ENCODE measurements around the gene WDR88. TPM values are rescaled to one million over a fixed set of nuclear protein-coding genes. Genes with fewer than 3 reads are reported as not detected.
A peak's percentile ranks its signal among the peaks of the same experiment; 100 is the strongest.
"Not testable (repeated sequence)": the region's sequence is repeated elsewhere in the genome, so short reads cannot be mapped to it uniquely, and the experiment has no call there.

The WDR88 gene
- total RNA-seq, 2 donors from 2014 or later = not detected

GRCh38 chr19:33139165-33139564 is 7.3 kb downstream of the WDR88 start:
- Mint-ChIP-seq H3K4me1 (ENCODE audit: low read depth) (peaks cover 6% of the 10 kb centered on the region), H3K27me3 (ENCODE audit: low read depth) (no peaks in the 10 kb centered on the region), H3K36me3 (ENCODE audit: insufficient read depth in 2 of 2) (no peaks in the 10 kb centered on the region), H3K9me3 (no peaks in the 10 kb centered on the region), H3K27ac (no peak overlapping the region), H3K4me3 (no peak overlapping the region)
- no peak for DNase-seq
- ATAC-seq (replicated peaks in 1 of 2) = no peak

GRCh38 chr19:33143897-33144405 is 12.0 kb downstream of the WDR88 start:
- Mint-ChIP-seq H3K36me3 (ENCODE audit: insufficient read depth in 2 of 2) (no peaks in the 10 kb centered on the region), H3K4me3 (no peak overlapping the region), H3K27ac (no peak overlapping the region), H3K4me1 (ENCODE audit: low read depth) (peaks cover 4% of the 10 kb centered on the region), H3K9me3 (no peaks in the 10 kb centered on the region), H3K27me3 (ENCODE audit: low read depth) (no peaks in the 10 kb centered on the region)
- DNase-seq (peak; percentile 61 to 75), ATAC-seq (replicated peaks in 1 of 2) (peak; percentile 95 to 99)

- no peak for DNase-seq
- Mint-ChIP-seq H3K27ac (no peak overlapping the region), H3K4me3 (no peak overlapping the region)
Measured at GRCh38 chr19:33146209-33146608, 14.3 kb downstream of the WDR88 start.

DNA sequence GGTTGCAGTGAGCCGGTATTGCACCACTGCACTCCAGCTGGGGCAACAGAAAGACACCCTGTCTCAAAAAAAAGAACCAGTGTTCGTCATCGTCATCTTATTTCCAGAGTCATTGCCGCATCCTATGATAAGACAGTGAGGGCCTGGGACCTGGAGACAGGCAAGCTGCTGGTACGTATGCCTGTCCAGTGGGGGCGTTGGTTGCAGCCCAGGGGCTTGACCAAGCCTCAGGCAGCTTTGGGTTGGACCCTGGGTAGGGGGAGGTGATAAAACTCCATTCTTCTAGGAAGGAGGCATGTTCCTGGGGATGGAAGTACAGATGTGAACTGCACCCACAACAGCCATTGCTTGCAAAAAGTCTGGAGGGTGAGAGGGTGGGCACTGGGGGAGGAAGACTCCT is 15.6 kb downstream of the WDR88 start:
- ATAC-seq (replicated peaks in 1 of 2) (no peak), DNase-seq (no peak)
- peaks cover 4% of the 10 kb centered on the region for H3K4me1 Mint-ChIP-seq (ENCODE audit: low read depth)
- H3K4me3 Mint-ChIP-seq = no peak overlapping the region
- H3K27me3 Mint-ChIP-seq (ENCODE audit: low read depth) = no peaks in the 10 kb centered on the region
- H3K9me3 Mint-ChIP-seq = no peaks in the 10 kb centered on the region
- no peaks in the 10 kb centered on the region for H3K36me3 Mint-ChIP-seq (ENCODE audit: insufficient read depth in 2 of 2)
- H3K27ac Mint-ChIP-seq = no peak overlapping the region

More at GRCh38 chr19:33146209-33146608, 14.3 kb downstream of the WDR88 start:
- Mint-ChIP-seq H3K9me3 (no peaks in the 10 kb centered on the region), H3K27me3 (ENCODE audit: low read depth) (no peaks in the 10 kb centered on the region), H3K36me3 (ENCODE audit: insufficient read depth in 2 of 2) (no peaks in the 10 kb centered on the region), H3K4me1 (ENCODE audit: low read depth) (peaks cover 4% of the 10 kb centered on the region)
- no peak for ATAC-seq (replicated peaks in 1 of 2)

GRCh38 chr19:33150852-33151518 is 19.1 kb downstream of the WDR88 start:
- no peaks in the 10 kb centered on the region for H3K36me3 Mint-ChIP-seq (ENCODE audit: insufficient read depth in 2 of 2)
- no peaks in the 10 kb centered on the region for H3K4me1 Mint-ChIP-seq (ENCODE audit: low read depth)
- H3K4me3 Mint-ChIP-seq = no peak overlapping the region
- DNase-seq (no peak), ATAC-seq (replicated peaks in 1 of 2) (no peak)
- no peaks in the 10 kb centered on the region for H3K27me3 Mint-ChIP-seq (ENCODE audit: low read depth)
- H3K9me3 Mint-ChIP-seq = no peaks in the 10 kb centered on the region
- no peak overlapping the region for H3K27ac Mint-ChIP-seq

DNA sequence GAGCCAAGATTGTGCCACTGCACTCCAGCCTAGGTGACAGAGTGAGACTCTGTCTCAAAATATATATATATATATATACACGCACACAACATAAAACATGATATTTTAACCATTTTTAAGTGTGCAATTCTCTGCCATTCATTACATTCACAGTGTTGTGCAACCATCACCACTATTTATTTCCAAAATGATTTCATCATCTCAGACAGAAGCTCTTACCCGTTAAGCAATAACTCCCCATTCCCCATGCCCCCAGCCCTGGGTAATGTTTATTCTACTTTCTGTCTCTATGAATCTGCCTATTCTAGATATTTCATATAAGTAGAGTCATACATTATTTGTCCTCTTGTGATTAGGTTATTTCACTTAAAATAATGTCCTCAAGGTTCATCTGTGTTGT is 20.3 kb downstream of the WDR88 start:
- Mint-ChIP-seq H3K4me1 (ENCODE audit: low read depth) (no peaks in the 10 kb centered on the region), H3K9me3 (no peaks in the 10 kb centered on the region), H3K4me3 (no peak overlapping the region), H3K36me3 (ENCODE audit: insufficient read depth in 2 of 2) (no peaks in the 10 kb centered on the region), H3K27me3 (ENCODE audit: low read depth) (no peaks in the 10 kb centered on the region), H3K27ac (no peak overlapping the region)
- ATAC-seq (replicated peaks in 1 of 2) (no peak), DNase-seq (no peak)

GRCh38 chr19:33152625-33153024 is 20.7 kb downstream of the WDR88 start:
- H3K4me1 Mint-ChIP-seq (ENCODE audit: low read depth); H3K9me3 Mint-ChIP-seq; H3K4me3 Mint-ChIP-seq; DNase-seq; ATAC-seq (replicated peaks in 1 of 2); H3K36me3 Mint-ChIP-seq (ENCODE audit: insufficient read depth in 2 of 2); H3K27me3 Mint-ChIP-seq (ENCODE audit: low read depth); H3K27ac Mint-ChIP-seq: not testable (repeated sequence)

- not testable (repeated sequence) for H3K27ac Mint-ChIP-seq; DNase-seq; ATAC-seq (replicated peaks in 1 of 2); H3K27me3 Mint-ChIP-seq (ENCODE audit: low read depth); H3K36me3 Mint-ChIP-seq (ENCODE audit: insufficient read depth in 2 of 2); H3K9me3 Mint-ChIP-seq; H3K4me3 Mint-ChIP-seq
- H3K4me1 Mint-ChIP-seq (ENCODE audit: low read depth) = peaks cover 10% of the 10 kb centered on the region
Measured at GRCh38 chr19:33154313-33154712, 22.4 kb downstream of the WDR88 start.

DNA sequence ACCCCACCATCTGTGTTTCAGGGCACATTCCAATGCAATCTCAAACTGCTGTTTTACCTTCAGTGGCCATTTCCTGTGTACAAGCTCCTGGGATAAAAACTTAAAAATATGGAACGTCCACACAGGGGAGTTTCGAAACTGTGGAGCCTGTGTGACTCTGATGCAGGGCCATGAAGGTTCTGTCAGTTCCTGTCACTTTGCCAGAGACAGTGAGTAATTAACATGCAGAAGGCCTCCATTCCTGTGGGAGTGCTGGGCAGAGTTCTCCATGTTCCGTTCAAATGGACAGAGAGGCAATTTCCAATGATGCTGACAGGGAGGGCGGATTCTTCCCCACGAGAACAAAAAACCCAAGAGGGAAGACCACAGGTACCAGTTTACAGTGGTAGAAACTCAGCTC is 24.4 kb downstream of the WDR88 start:
- ATAC-seq (replicated peaks in 1 of 2) (no peak), DNase-seq (no peak)
- Mint-ChIP-seq H3K27me3 (ENCODE audit: low read depth) (no peaks in the 10 kb centered on the region), H3K36me3 (ENCODE audit: insufficient read depth in 2 of 2) (peaks cover 0 to 1% of the 10 kb centered on the region in 2 donors), H3K4me3 (no peak overlapping the region), H3K9me3 (peaks cover 0 to 4% of the 10 kb centered on the region in 2 donors), H3K4me1 (ENCODE audit: low read depth) (peaks cover 26% of the 10 kb centered on the region), H3K27ac (no peak overlapping the region)

GRCh38 chr19:33157906-33158305 is 26.0 kb downstream of the WDR88 start:
- no peak overlapping the region for H3K4me3 Mint-ChIP-seq
- peaks cover 33% of the 10 kb centered on the region for H3K4me1 Mint-ChIP-seq (ENCODE audit: low read depth)
- peaks cover 0 to 1% of the 10 kb centered on the region in 2 donors for H3K36me3 Mint-ChIP-seq (ENCODE audit: insufficient read depth in 2 of 2)
- peaks cover 0 to 4% of the 10 kb centered on the region in 2 donors for H3K9me3 Mint-ChIP-seq
- no peak for ATAC-seq (replicated peaks in 1 of 2)
- H3K27ac Mint-ChIP-seq = no peak overlapping the region
- H3K27me3 Mint-ChIP-seq (ENCODE audit: low read depth) = no peaks in the 10 kb centered on the region
- DNase-seq = no peak

DNA sequence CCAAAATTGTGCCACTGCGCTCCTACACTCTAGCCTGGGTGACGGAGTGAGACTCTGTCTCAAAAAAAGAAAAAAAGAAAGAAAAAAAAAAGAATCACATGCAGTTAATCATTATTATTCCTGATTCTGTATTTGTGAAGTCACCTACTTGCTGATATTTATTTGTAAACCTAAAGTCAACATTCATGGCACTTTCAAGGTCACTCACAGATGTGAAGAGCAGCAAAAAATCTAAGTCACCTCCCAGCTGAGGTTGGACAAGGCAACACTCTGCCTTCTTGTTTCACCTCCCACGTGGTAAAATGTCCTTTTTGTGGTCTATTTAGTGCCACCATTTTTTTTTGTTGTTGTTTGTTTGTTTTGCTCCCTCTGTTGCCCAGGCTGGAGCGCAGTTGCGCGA is 26.5 kb downstream of the WDR88 start:
- no peak overlapping the region for H3K4me3 Mint-ChIP-seq
- peaks cover 0 to 1% of the 10 kb centered on the region in 2 donors for H3K36me3 Mint-ChIP-seq (ENCODE audit: insufficient read depth in 2 of 2)
- peaks cover 33% of the 10 kb centered on the region for H3K4me1 Mint-ChIP-seq (ENCODE audit: low read depth)
- H3K27me3 Mint-ChIP-seq (ENCODE audit: low read depth) = no peaks in the 10 kb centered on the region
- DNase-seq (no peak), ATAC-seq (replicated peaks in 1 of 2) (no peak)
- no peak overlapping the region for H3K27ac Mint-ChIP-seq
- peaks cover 0 to 4% of the 10 kb centered on the region in 2 donors for H3K9me3 Mint-ChIP-seq

- Mint-ChIP-seq H3K4me3 (no peak overlapping the region), H3K27ac (no peak overlapping the region), H3K27me3 (ENCODE audit: low read depth) (no peaks in the 10 kb centered on the region), H3K4me1 (ENCODE audit: low read depth) (peaks cover 33% of the 10 kb centered on the region), H3K36me3 (ENCODE audit: insufficient read depth in 2 of 2) (peaks cover 0 to 1% of the 10 kb centered on the region in 2 donors), H3K9me3 (peaks cover 0 to 4% of the 10 kb centered on the region in 2 donors)
- ATAC-seq (replicated peaks in 1 of 2) (no peak), DNase-seq (no peak)
Measured at GRCh38 chr19:33159149-33159548, 27.2 kb downstream of the WDR88 start.

GRCh38 chr19:33159893-33160292 is 28.0 kb downstream of the WDR88 start:
- Mint-ChIP-seq H3K4me1 (ENCODE audit: low read depth) (peaks cover 33% of the 10 kb centered on the region), H3K27me3 (ENCODE audit: low read depth) (no peaks in the 10 kb centered on the region), H3K4me3 (peak overlapping the region; percentile 52 to 78), H3K9me3 (peaks cover 0 to 4% of the 10 kb centered on the region in 2 donors), H3K27ac (no peak overlapping the region), H3K36me3 (ENCODE audit: insufficient read depth in 2 of 2) (peaks cover 0 to 1% of the 10 kb centered on the region in 2 donors)
- no peak for DNase-seq
- no peak for ATAC-seq (replicated peaks in 1 of 2)

- no peaks in the 10 kb centered on the region for H3K27me3 Mint-ChIP-seq (ENCODE audit: low read depth)
- no peak overlapping the region for H3K27ac Mint-ChIP-seq
- H3K4me1 Mint-ChIP-seq (ENCODE audit: low read depth) = peaks cover 33% of the 10 kb centered on the region
- no peak for ATAC-seq (replicated peaks in 1 of 2)
- no peak overlapping the region for H3K4me3 Mint-ChIP-seq
- peaks cover 0 to 1% of the 10 kb centered on the region in 2 donors for H3K36me3 Mint-ChIP-seq (ENCODE audit: insufficient read depth in 2 of 2)
- no peak for DNase-seq
- H3K9me3 Mint-ChIP-seq = peaks cover 0 to 4% of the 10 kb centered on the region in 2 donors
Measured at GRCh38 chr19:33161201-33161600, 29.3 kb downstream of the WDR88 start.
